OCI-LY3 (cell line): Measurements from ENCODE around the gene RLN3.

Experiments
- H2AFZ ChIP-seq: fragments of 200-600, 300-600 bp; shearing (Covaris generic); 2 replicates; pipeline ENCODE4 v1.6.0; 2014; ENCODE audit warnings: antibody characterized with exemption, low read depth, low read length
- H3K27ac ChIP-seq: fragments of 200-600, 300-600 bp; sonication (generic); 2 replicates; pipeline ENCODE4 v1.5.1; 2014; ENCODE audit warnings: mild to moderate bottlenecking, low read length, moderate library complexity, mixed read lengths
- H3K27me3 ChIP-seq: fragments of 200-600, 300-600 bp; sonication (generic); 2 replicates; pipeline ENCODE4 v1.6.1; 2014; ENCODE audit warnings: low read depth, low read length, mixed read lengths
- H3K36me3 ChIP-seq: fragments of 200-600, 300-600 bp; sonication (generic); replicated peaks from 2 replicates; pipeline ENCODE3; 2014; ENCODE audit warnings: low read depth, low read length, mixed read lengths
- H3K4me1 ChIP-seq: fragments of 300-600, 200-600 bp; sonication (generic); 2 replicates; pipeline ENCODE4 v1.6.1; 2014; ENCODE audit warnings: low read length, mixed read lengths
- H3K4me2 ChIP-seq: fragments of 200-600, 300-600 bp; sonication (generic); 2 replicates; pipeline ENCODE4 v1.6.1; 2014; ENCODE audit warnings: low read length, mixed read lengths
- H3K4me3 ChIP-seq: fragments of 300-600, 200-600 bp; sonication (generic); 2 replicates; pipeline ENCODE4 v1.5.1; 2014; ENCODE audit warnings: antibody characterized with exemption, mild to moderate bottlenecking, low read length, moderate library complexity
- H3K79me2 ChIP-seq: fragments of 300-600, 200-600 bp; shearing (Covaris generic); 2 replicates; pipeline ENCODE4 v1.6.1; 2014; ENCODE audit warnings: mild to moderate bottlenecking, low read length, mixed read lengths
- H3K9ac ChIP-seq: fragments of 300-600, 200-600 bp; shearing (Covaris generic); 2 replicates; pipeline ENCODE4 v1.6.0; 2014; ENCODE audit warnings: mild to moderate bottlenecking, low read length, moderate library complexity
- H3K9me3 ChIP-seq: fragments of 200-600, 300-600 bp; shearing (Covaris generic); 2 replicates; pipeline ENCODE4 v1.6.1; 2014; ENCODE audit warnings: low read length, mixed read lengths; ENCODE audit not compliant: insufficient read depth
- H4K20me1 ChIP-seq: fragments of 200-600, 300-600 bp; sonication (generic); 2 replicates; pipeline ENCODE4 v1.6.1; 2016; ENCODE audit warnings: low read length, mixed read lengths; ENCODE audit not compliant: insufficient read depth
- EZH2phosphoT487 ChIP-seq: fragments of 200-600 bp; shearing (Covaris generic); IDR thresholded peaks from 2 replicates; pipeline ENCODE4 v1.6.1; 2018; ENCODE audit warnings: antibody characterized with exemption, mixed run types, low read depth
- TF ChIP-seq, protein P1 (sequence below): fragments of 200-600, 300-600 bp; sonication (generic); IDR thresholded peaks from 2 replicates; pipeline ENCODE4 v1.5.1; 2014; ENCODE audit warnings: antibody characterized with exemption, low read length, low read depth

Gene RLN3, protein sequence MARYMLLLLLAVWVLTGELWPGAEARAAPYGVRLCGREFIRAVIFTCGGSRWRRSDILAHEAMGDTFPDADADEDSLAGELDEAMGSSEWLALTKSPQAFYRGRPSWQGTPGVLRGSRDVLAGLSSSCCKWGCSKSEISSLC

GRCh38 chr19:14027856-14028450 lies at the start of gene RLN3:
Gene RLN3 (plus strand): TSS chr19:14028148. CDS start chr19:14028205, 57 bp downstream.
- peaks cover 13% of the 10 kb centered on the region for H3K4me1 ChIP-seq
- peaks cover 36% of the 10 kb centered on the region for H3K27me3 ChIP-seq
- no peaks in the 10 kb centered on the region for H3K79me2 ChIP-seq
- H3K4me3 ChIP-seq = no peak within 1 kb of the TSS
- no peak within 1 kb of the TSS for H2AFZ ChIP-seq
- TF ChIP-seq, protein P1, sequence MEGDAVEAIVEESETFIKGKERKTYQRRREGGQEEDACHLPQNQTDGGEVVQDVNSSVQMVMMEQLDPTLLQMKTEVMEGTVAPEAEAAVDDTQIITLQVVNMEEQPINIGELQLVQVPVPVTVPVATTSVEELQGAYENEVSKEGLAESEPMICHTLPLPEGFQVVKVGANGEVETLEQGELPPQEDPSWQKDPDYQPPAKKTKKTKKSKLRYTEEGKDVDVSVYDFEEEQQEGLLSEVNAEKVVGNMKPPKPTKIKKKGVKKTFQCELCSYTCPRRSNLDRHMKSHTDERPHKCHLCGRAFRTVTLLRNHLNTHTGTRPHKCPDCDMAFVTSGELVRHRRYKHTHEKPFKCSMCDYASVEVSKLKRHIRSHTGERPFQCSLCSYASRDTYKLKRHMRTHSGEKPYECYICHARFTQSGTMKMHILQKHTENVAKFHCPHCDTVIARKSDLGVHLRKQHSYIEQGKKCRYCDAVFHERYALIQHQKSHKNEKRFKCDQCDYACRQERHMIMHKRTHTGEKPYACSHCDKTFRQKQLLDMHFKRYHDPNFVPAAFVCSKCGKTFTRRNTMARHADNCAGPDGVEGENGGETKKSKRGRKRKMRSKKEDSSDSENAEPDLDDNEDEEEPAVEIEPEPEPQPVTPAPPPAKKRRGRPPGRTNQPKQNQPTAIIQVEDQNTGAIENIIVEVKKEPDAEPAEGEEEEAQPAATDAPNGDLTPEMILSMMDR = no peak
- no peaks in the 10 kb centered on the region for H3K36me3 ChIP-seq
- no peak within 1 kb of the TSS for H3K27ac ChIP-seq
- no peaks in the 10 kb centered on the region for H4K20me1 ChIP-seq
- H3K4me2 ChIP-seq = no peak within 1 kb of the TSS
- H3K9me3 ChIP-seq = no peaks in the 10 kb centered on the region
- no peak within 1 kb of the TSS for H3K9ac ChIP-seq

DNA sequence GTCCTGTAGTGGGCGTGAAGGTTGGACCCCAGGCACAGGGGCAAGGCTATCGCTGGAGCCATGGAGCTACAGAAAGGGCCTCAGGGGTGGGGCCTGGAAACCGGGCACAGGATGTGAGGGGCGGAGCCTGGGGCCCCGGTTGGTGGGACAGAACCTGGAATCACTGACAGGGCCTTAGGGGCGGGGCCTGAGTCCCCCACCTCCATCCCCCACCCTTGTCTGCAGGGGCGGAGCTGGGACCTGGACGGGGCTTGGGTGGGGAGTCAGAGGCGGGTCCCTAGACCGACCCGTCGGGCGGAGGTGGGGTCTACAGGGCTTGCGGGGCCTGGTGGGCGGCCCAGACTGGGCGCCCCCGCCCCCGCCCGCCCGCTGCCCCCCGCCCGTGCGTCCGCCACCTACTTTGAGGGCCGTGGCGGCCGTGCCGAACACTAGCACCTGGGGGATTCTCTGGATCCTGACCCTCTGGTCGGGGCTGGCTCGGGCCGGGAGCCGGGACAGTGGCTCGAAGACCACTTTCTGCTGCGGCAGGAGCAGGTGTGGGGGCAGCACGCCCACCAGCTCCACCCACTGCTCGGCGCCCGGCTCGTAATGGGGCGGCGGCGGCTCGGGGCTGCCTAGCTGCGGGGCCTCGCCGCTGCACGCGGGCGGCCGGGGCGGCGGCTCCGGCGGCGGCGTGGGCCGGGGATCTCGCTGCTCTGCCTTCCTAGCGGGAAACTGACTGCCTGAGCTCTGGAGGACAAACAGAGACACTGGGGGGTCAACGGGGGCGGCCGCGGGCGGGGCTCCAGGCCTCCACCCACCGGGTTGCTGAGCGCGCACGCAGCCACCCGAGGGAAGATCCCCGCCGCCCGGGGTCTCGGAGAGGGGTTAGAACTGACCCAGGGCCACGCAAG lies 49.4 kb upstream of the RLN3 start:
- Histone ChIP-seq H3K79me2 (no peaks in the 10 kb centered on the region), H3K27ac (no peak overlapping the region), H3K36me3 (peaks cover 3% of the 10 kb centered on the region), H2AFZ (no peak overlapping the region), H4K20me1 (no peaks in the 10 kb centered on the region), H3K4me1 (no peaks in the 10 kb centered on the region), H3K4me3 (no peak overlapping the region), H3K9ac (no peak overlapping the region), H3K27me3 (no peaks in the 10 kb centered on the region), H3K4me2 (no peak overlapping the region), H3K9me3 (no peaks in the 10 kb centered on the region)
- TF ChIP-seq, protein P1 = no peak
- TF ChIP-seq EZH2phosphoT487 = no peak

DNA sequence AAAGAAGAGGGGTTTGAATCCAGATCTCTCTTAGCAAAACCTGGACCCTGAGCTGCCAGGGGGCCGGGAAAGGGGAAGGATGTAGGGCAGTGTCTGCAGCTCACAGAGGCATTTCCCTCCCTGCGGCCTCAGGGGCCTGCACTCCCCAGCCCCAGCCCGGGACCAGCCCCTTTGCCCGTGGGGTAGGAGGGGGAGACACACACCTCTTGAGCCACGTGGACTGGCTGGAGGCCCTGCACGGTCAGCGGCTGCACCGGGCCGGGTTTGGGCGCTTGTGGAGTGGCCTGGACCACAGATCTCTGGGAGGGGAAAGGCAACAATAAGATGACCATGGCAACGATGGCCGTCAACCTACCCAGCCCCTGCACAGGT lies 48.7 kb upstream of the RLN3 start:
- Histone ChIP-seq H3K36me3 (peaks cover 3% of the 10 kb centered on the region), H4K20me1 (no peaks in the 10 kb centered on the region), H3K9ac (no peak overlapping the region), H3K4me3 (no peak overlapping the region), H3K79me2 (no peaks in the 10 kb centered on the region), H3K27me3 (no peaks in the 10 kb centered on the region), H2AFZ (no peak overlapping the region), H3K27ac (no peak overlapping the region), H3K4me1 (no peaks in the 10 kb centered on the region), H3K9me3 (no peaks in the 10 kb centered on the region), H3K4me2 (no peak overlapping the region)
- TF ChIP-seq, protein P1 = no peak
- TF ChIP-seq EZH2phosphoT487 = no peak

- H4K20me1 ChIP-seq = no peaks in the 10 kb centered on the region
- H3K79me2 ChIP-seq = no peaks in the 10 kb centered on the region
- no peak overlapping the region for H3K27ac ChIP-seq
- peaks cover 3% of the 10 kb centered on the region for H3K36me3 ChIP-seq
- H3K4me3 ChIP-seq = no peak overlapping the region
- no peak overlapping the region for H3K9ac ChIP-seq
- H3K9me3 ChIP-seq = no peaks in the 10 kb centered on the region
- no peak overlapping the region for H3K4me2 ChIP-seq
- TF ChIP-seq EZH2phosphoT487 = no peak
- TF ChIP-seq, protein P1 = no peak
- H3K4me1 ChIP-seq = no peaks in the 10 kb centered on the region
- no peaks in the 10 kb centered on the region for H3K27me3 ChIP-seq
- H2AFZ ChIP-seq = no peak overlapping the region
These were observed 48.3 kb upstream of the RLN3 start for GRCh38 chr19:13979686-13980085.
